ENCODE results near the gene DUT. TPM values are rescaled to one million over a fixed set of nuclear protein-coding genes. Genes with fewer than 3 reads are reported as not detected.

Gene DUT
- total RNA-seq, 1 donor from 2014 or later, result 79.7 TPM

GRCh38 chr15:48331796-48332641 is 790 bp downstream of the DUT start:
- H3K4me1 Mint-ChIP-seq, result peaks cover 26% of the 10 kb centered on the region
- peak overlapping the region; percentile 100 for H3K4me3 Mint-ChIP-seq
- peak overlapping the region; percentile 90 for H3K27ac Mint-ChIP-seq
- H3K9me3 Mint-ChIP-seq, result no peaks in the 10 kb centered on the region
- TF ChIP-seq CTCF (IDR thresholded peaks at IDR 0.05; ENCODE audit: unreplicated experiment), result no peak
- peak; percentile 45 to 61 for DNase-seq (ENCODE audit: low spot score in 2 of 2, unreplicated experiment in 2 of 2)
- H3K27me3 Mint-ChIP-seq (ENCODE audit: low read depth), result no peaks in the 10 kb centered on the region
- peaks cover 10% of the 10 kb centered on the region for H3K36me3 Mint-ChIP-seq

GRCh38 chr15:48332642-48333034 is 1.4 kb downstream of the DUT start:
- no peak for TF ChIP-seq CTCF (IDR thresholded peaks at IDR 0.05; ENCODE audit: unreplicated experiment)
- no peak overlapping the region for H3K27ac Mint-ChIP-seq
- H3K4me3 Mint-ChIP-seq, result peak overlapping the region; percentile 100
- H3K36me3 Mint-ChIP-seq, result peaks cover 10% of the 10 kb centered on the region
- no peak for DNase-seq (ENCODE audit: low spot score in 2 of 2, unreplicated experiment in 2 of 2)
- H3K4me1 Mint-ChIP-seq, result peaks cover 26% of the 10 kb centered on the region
- H3K27me3 Mint-ChIP-seq (ENCODE audit: low read depth), result no peaks in the 10 kb centered on the region
- no peaks in the 10 kb centered on the region for H3K9me3 Mint-ChIP-seq

GRCh38 chr15:48333540-48333939 is 2.3 kb downstream of the DUT start:
- H3K4me1 Mint-ChIP-seq, result peaks cover 26% of the 10 kb centered on the region
- TF ChIP-seq CTCF (IDR thresholded peaks at IDR 0.05; ENCODE audit: unreplicated experiment), result no peak
- H3K27me3 Mint-ChIP-seq (ENCODE audit: low read depth), result no peaks in the 10 kb centered on the region
- H3K4me3 Mint-ChIP-seq, result peak overlapping the region; percentile 100
- H3K9me3 Mint-ChIP-seq, result no peaks in the 10 kb centered on the region
- H3K27ac Mint-ChIP-seq, result no peak overlapping the region
- H3K36me3 Mint-ChIP-seq, result peaks cover 13% of the 10 kb centered on the region
- no peak for DNase-seq (ENCODE audit: low spot score in 2 of 2, unreplicated experiment in 2 of 2)

GRCh38 chr15:48334260-48334659 is 3.0 kb downstream of the DUT start:
- Mint-ChIP-seq H3K4me1 (peaks cover 24% of the 10 kb centered on the region), H3K9me3 (no peaks in the 10 kb centered on the region), H3K27ac (no peak overlapping the region), H3K36me3 (peaks cover 13% of the 10 kb centered on the region), H3K27me3 (ENCODE audit: low read depth) (no peaks in the 10 kb centered on the region), H3K4me3 (no peak overlapping the region)
- TF ChIP-seq CTCF (IDR thresholded peaks at IDR 0.05; ENCODE audit: unreplicated experiment), result no peak
- no peak for DNase-seq (ENCODE audit: low spot score in 2 of 2, unreplicated experiment in 2 of 2)

GRCh38 chr15:48336940-48337339 is 5.7 kb downstream of the DUT start:
- no peak overlapping the region for H3K4me3 Mint-ChIP-seq
- no peaks in the 10 kb centered on the region for H3K9me3 Mint-ChIP-seq
- peaks cover 16% of the 10 kb centered on the region for H3K4me1 Mint-ChIP-seq
- no peak for TF ChIP-seq CTCF (IDR thresholded peaks at IDR 0.05; ENCODE audit: unreplicated experiment)
- DNase-seq (ENCODE audit: low spot score in 2 of 2, unreplicated experiment in 2 of 2), result no peak
- H3K27me3 Mint-ChIP-seq (ENCODE audit: low read depth), result no peaks in the 10 kb centered on the region
- peaks cover 23% of the 10 kb centered on the region for H3K36me3 Mint-ChIP-seq
- H3K27ac Mint-ChIP-seq, result no peak overlapping the region
